22Rv1 (cell line): ENCODE measurements around the gene ADGRL3.
"Not testable (repeated sequence)": the region's sequence is repeated elsewhere in the genome, so short reads cannot be mapped to it uniquely, and the experiment has no call there.

Experiments used
- H3K27ac ChIP-seq: fragments of 450-650 bp; 2 replicates; pipeline ENCODE4 v1.5.1; 2017
- CTCF ChIP-seq: fragments of 450-650 bp; IDR thresholded peaks from 2 replicates; pipeline ENCODE4 v1.5.1; 2017; ENCODE audit warnings: mild to moderate bottlenecking
- ZFX ChIP-seq: fragments of 450-650 bp; IDR thresholded peaks from 2 replicates; pipeline ENCODE4 v1.6.1; 2017; ENCODE audit warnings: antibody characterized with exemption, borderline replicate concordance

Gene ADGRL3

GRCh38 chr4:61828960-61829359 is 628.8 kb downstream of the ADGRL3 start:
- no peak overlapping the region for H3K27ac ChIP-seq
- no peak for TF ChIP-seq CTCF
- no peak for TF ChIP-seq ZFX

GRCh38 chr4:61831987-61832386 is 631.9 kb downstream of the ADGRL3 start:
- no peak for TF ChIP-seq ZFX
- TF ChIP-seq CTCF: no peak
- H3K27ac ChIP-seq: no peak overlapping the region

- TF ChIP-seq CTCF: no peak
- no peak for TF ChIP-seq ZFX
- no peak overlapping the region for H3K27ac ChIP-seq
These were observed 637.3 kb downstream of the ADGRL3 start for GRCh38 chr4:61837395-61837794.

- no peak overlapping the region for H3K27ac ChIP-seq
- TF ChIP-seq CTCF: no peak
- no peak for TF ChIP-seq ZFX
These were observed 637.9 kb downstream of the ADGRL3 start for GRCh38 chr4:61838072-61838471.

- H3K27ac ChIP-seq: no peak overlapping the region
- no peak for TF ChIP-seq CTCF
- TF ChIP-seq ZFX: no peak
These were observed 641.6 kb downstream of the ADGRL3 start for GRCh38 chr4:61841714-61842113.

- TF ChIP-seq CTCF: no peak
- no peak for TF ChIP-seq ZFX
- no peak overlapping the region for H3K27ac ChIP-seq
These were observed 651.0 kb downstream of the ADGRL3 start for GRCh38 chr4:61851126-61851525.

GRCh38 chr4:61852105-61852504 is 652.0 kb downstream of the ADGRL3 start:
- H3K27ac ChIP-seq: not testable (repeated sequence)

GRCh38 chr4:61853041-61853440 is 652.9 kb downstream of the ADGRL3 start:
- no peak overlapping the region for H3K27ac ChIP-seq
- TF ChIP-seq ZFX: no peak
- no peak for TF ChIP-seq CTCF
